GM18517 (cell line): ENCODE measurements around the gene GRK1.
"Not testable (repeated sequence)": the region's sequence is repeated elsewhere in the genome, so short reads cannot be mapped to it uniquely, and the experiment has no call there.

ENCODE experiments used
- ATAC-seq: cut with Tn5 transposase; IDR thresholded peaks from one replicate; pipeline ENCODE4 v1.9.1; 2021; ENCODE audit warnings: mild to moderate bottlenecking, moderate library complexity; ENCODE audit not compliant: unreplicated experiment

GRK1 gene

DNA sequence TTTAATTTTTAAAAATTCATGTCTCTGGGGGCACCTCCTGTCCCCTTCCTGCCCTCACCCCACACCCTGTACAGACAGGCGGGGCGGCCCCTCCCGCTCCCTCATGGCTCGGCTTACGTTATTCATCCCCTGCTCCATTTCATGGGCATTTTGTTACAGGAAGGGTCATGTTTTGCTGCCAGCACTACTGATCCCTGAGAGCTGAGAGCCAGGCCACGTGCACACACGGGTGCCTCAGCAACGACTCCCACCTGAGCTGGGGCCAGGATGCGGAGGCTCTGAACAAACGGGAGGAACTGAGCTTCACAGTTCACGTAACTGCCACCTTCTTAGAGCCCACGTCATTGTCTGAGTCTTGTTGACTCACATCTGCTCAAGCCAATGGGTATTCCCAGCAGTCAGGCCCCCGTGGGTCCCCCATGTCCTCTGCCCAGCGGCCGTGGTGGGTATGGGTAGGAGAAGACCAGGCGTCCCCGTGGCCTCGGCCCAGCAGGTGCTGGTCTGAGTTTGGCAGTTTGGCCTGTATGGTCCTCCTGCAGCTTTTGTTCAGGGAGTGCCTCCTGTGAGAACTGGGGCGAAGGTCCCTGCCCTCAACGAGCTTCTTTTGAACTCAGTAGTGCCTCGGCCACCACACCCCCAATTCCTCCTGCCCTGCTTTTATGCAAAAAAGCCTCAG, 75.6 kb downstream of the GRK1 start:
- no peak for ATAC-seq

- no peak for ATAC-seq
Measured at GRCh38 chr13:113743366-113744195, 76.6 kb downstream of the GRK1 start.

DNA sequence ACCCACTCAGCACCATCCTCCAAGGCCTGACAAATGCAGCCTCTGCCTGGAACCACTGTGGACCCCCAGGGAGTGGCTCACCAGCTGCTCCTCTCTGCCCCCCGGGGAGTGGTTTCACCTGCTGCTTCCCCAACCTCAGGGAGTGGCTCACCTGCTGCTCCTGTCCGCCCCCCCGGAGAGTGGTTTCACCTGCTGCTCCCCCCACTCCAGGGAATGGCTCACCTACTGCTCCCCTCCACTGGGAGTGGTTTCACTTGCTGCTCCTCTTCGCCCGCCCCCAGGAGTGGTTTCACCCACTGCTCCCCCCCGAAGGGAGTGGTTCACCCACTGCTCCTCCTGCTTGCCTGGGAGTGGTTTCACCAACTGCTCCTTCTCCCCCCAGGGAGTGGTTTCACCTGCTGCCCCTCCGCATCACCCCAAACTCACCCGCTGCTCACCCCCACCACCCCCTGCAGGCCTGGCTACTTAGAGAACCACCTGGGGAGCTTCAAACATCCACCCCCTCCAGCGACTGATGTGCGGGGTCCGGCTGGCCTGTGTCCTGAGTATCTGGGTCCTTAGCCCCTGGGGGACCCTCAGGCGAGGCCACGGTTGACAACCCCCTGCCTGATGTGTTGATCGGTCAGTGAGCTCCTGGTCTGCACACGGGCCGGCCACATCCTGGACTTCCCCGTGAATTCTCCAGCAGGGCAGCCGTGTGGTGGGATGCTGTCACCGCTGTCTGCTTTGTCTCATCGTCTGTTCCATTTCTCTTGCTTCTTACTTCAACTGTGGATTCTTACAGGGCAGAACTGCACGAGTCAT, 77.4 kb downstream of the GRK1 start:
- no peak for ATAC-seq

- ATAC-seq: no peak
Measured at GRCh38 chr13:113745059-113745458, 78.0 kb downstream of the GRK1 start.

GRCh38 chr13:113745500-113746142, 78.6 kb downstream of the GRK1 start:
- ATAC-seq: not testable (repeated sequence)

DNA sequence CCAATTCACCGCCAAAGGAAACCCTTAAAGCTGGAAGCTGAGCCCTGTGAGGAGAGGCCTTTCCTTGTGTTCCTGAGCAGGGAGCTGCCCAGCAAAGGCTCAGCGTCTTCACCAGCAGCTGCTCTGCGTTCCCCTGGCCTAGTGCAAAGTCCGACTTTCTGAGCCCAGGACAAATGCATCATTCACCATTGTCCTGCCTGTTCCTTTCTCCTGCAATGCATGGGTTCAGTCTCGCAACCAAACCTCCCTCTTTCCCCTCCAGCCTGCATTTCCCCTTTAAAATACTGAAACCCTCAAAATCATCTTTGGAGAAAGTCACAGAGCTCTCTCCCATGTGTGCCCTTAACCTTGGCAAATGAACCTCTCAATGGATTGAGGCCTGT, 79.1 kb downstream of the GRK1 start:
- no peak for ATAC-seq

DNA sequence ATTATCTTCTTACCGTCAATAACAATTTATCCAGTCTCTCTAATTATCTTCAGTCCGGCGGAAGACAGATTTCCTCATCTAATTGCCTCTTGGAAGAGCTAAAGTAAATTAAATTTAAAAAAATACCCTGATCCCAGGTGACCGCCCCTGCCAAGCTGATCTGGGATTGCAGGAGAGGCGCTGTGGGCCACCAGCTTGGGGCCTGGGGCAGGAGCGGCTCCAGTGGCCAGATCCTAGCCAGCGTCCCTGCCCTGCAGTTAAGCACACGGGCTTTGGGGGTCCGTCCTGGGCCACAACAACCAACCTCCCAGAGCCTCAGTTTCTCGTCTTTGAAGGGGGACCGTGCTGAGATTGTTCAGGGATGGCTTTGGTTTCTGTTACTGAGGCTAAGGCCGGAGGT, 79.7 kb downstream of the GRK1 start:
- no peak for ATAC-seq

GRCh38 chr13:113747291-113747833, 80.3 kb downstream of the GRK1 start:
- ATAC-seq: no peak

DNA sequence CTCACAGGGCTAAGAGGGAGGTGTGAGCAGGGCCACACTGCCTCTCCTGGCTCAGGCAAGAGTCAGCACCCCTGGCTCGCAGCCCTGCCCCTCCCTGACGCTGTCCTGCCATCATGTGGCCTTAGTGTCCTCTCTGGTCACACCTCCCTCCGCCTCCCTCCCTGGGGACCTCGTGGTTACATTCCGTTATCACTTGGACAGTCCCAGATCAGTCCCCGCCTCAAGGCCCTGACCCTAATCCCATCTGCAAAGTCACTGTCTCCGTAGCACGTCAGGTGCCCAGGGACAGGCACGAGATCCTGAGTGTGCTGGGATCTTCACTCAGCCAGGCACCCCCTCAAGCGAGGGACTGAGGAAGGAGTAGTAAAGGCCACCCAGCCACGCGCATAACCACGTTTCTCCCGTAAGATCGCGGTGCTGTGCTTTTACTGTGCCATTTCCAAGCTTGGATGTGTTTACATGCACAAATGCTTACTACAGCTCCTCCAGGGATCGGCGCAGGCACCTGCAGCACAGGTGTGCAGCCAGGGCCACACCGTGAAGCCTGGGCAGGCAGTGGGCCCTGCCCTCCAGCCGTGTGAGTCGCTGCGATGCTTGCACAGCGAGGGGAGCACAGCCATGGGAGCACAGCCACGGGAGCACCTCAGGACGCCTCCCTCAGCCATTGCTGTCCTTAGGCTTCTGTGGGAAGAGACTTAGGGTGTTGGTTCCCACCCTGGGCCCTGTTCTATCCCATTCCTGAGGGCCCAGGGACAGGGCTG, 81.3 kb downstream of the GRK1 start:
- no peak for ATAC-seq

DNA sequence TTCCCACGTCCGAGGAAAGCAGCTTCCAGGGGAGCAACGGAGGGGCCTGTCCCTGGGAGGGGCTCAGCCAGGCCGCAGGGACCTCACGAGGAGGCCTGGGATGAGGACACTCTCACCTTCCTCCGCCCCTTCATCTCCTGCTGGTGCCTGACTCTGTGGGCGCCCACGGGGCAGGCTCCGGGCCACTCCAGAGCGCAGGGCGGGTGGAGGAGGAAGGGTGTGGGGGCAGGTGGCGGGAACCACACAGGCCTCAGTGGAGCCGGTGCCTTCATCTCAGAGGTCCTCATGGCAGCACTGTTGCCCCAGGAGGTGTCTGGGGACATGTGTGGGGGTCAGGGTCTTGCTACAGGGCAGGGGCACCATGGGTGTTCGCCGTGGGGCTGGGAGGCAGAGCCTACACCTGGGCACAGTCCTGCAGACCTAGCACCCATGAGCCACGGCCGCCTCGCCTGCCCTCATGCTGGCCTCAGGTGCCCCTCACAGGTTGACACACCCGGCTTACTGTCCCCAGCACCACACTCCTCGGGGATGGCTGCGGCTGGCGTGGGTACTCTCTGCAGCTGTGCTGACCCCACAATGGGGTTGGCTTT, 81.9 kb downstream of the GRK1 start:
- ATAC-seq: no peak

DNA sequence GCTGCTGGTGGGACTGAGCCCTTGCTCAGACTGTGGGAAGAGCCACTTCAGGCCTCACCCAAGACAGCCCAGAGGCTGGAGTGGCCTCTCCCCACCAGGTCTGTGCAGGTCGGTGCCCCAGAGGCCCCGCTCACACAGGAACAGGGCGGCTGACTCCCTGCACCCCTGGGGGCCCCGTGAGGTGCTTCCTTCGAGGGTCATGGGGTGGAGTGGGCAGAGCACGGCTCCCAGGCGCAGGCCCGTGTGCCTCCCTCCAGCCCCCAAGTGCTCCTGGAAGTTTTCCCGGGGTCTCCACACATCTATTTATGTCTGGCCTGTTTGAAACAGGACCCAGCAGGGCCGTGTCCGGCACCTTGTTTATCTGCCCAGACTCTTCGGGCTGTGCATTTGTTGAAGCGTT, 82.5 kb downstream of the GRK1 start:
- ATAC-seq: no peak

DNA sequence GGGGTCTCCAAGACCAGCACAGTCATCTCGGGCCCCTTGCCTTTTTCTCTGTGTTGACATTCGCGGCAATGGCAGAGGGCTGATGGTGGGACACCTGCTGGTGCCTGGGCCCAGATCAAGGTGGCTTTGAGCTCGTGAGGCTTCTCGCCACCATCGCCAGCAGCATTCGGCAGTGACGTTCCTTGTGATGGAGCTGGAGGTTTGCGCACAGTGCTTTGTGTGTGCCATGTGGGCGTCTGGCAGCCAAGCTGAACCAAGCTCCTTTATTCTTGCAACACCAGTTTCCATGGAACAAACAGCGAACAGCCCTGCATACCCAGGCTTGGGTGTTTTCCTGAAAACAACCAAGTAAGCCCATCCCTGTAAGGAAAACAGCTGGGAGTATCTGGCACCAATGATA, 82.9 kb downstream of the GRK1 start:
- ATAC-seq: no peak

DNA sequence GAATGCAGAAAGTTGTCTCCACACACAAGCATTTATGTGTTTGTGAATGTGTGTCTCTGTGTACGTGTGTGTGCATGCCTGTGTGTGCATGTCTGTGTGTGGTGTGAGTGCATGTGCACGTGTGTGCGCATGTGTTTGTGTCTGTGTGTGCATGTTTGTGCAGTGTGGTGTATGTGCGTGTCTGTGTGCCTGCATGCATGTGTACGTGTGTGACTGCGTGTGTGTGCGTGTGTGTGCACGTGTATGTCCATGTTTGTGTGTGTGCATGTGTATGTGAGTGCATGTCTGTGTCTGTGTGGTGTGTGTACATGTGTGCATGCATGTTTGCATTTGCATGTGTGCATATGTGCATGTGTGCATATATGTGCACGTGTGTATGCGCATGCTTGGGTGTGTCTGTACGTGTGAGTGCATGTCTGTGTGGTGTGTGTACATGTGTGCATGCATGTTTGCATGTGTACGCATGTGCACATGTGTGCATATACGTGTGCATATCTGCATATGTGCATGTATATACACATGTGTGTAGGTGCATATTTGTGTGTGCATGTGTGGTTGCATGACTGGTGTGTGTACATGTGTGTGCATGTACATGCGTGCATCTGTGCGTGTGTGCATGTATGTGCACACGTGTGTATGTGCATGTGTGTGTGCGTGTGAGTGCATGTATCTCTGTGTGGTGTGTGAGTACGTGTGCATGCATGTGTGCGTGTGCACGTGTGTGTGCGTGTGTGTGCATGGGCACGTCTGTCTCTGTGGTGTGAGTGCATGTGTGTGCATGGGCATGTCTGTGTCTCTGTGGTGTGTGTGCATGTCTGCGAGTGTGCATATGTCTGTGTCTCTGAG, 83.8 kb downstream of the GRK1 start:
- ATAC-seq: no peak

DNA sequence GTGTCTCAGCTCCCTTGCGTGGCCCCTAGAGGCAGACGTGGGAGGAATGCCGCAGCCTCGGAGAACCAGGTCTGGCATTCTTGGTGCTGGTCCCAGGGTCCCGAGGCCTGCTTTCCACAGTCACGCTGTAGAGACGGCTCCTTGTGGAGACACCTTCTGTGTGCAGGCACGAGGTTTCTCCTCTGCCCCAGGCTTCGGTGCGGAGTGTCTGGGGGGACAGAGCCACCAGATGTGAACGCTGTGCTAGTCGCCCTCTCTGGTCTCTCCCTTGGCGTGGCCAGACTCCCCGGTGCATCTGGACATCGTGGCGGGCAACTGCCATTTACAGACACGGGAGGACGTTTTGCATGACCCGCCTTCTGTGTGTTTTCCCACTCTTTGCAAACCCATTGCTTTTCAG, 84.5 kb downstream of the GRK1 start:
- ATAC-seq: no peak

GRCh38 chr13:113752211-113752986, 85.4 kb downstream of the GRK1 start:
- not testable (repeated sequence) for ATAC-seq

- no peak for ATAC-seq
Measured at GRCh38 chr13:113753171-113753570, 86.2 kb downstream of the GRK1 start.

GRCh38 chr13:113754242-113754641, 87.2 kb downstream of the GRK1 start:
- no peak for ATAC-seq

DNA sequence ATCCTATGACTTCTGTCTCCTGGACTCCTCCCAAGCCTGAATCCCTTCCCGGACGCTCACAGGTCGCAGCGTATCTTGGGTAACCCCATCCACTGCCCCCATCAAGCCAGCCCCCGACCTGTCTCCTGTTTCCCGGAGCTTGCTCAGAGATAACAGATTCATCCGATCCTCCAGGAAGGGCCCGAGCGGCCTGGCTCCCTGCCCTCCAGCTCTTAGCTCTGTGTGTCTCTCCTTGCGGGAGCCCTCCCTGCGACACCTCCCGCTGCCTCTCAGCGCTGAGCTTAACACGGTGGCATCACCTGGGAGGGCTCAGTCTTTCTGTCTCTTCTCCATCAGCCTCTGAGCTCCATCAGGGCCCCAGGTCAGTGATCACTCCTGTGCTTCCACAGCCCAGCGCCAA, 87.7 kb downstream of the GRK1 start:
- no peak for ATAC-seq
